Sigmoid colon (tissue), 4 donors: ENCODE results near the gene TBC1D8.

ENCODE experiments used
- POLR2A ChIP-seq, 2 donors: fragments of 450-650 bp; IDR thresholded peaks; one replicate each; pipeline ENCODE4 v1.6.1; 2016; ENCODE audit warnings: antibody characterized with exemption in 2 of 2, mild to moderate bottlenecking in 2 of 2, moderate library complexity in 2 of 2
- POLR2AphosphoS5 ChIP-seq, 4 donors: sonication (generic); formaldehyde crosslinking; IDR thresholded peaks; one replicate each; pipeline ENCODE4 v1.6.1; 2017; ENCODE audit warnings: antibody characterized with exemption in 4 of 4
- TF ChIP-seq, protein P1 (sequence below), 4 experiments: fragments of 450-650 bp in 3 of 4; fragments of 200-600 bp in 1 of 4; IDR thresholded peaks; one replicate each; pipeline ENCODE4 v1.5.1; 2016 to 2019; ENCODE audit warnings: antibody characterized with exemption in 4 of 4, mild to moderate bottlenecking in 3 of 4, moderate library complexity in 2 of 4

DNA sequence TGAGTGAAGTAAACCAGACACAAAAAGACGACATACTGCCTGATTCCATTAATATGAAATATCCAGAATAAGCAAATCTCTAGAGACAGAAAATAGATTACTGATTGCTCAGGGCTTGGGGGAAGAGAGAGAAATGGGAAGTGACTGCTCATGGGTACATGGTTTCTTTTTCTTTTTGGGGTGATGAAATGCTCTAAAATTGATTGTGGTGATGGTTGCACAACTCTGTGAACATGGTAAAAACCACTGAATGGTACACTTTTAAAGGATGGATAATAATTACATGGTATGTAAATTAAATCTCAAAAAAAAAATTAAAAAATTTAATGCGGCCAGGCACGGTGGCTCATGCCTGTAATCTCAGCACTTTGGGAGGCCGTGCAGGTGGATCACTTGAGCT is 109.8 kb downstream of the TBC1D8 start:
- no peak for TF ChIP-seq POLR2AphosphoS5 (IDR thresholded peaks at IDR 0.05)
- TF ChIP-seq, protein P1, sequence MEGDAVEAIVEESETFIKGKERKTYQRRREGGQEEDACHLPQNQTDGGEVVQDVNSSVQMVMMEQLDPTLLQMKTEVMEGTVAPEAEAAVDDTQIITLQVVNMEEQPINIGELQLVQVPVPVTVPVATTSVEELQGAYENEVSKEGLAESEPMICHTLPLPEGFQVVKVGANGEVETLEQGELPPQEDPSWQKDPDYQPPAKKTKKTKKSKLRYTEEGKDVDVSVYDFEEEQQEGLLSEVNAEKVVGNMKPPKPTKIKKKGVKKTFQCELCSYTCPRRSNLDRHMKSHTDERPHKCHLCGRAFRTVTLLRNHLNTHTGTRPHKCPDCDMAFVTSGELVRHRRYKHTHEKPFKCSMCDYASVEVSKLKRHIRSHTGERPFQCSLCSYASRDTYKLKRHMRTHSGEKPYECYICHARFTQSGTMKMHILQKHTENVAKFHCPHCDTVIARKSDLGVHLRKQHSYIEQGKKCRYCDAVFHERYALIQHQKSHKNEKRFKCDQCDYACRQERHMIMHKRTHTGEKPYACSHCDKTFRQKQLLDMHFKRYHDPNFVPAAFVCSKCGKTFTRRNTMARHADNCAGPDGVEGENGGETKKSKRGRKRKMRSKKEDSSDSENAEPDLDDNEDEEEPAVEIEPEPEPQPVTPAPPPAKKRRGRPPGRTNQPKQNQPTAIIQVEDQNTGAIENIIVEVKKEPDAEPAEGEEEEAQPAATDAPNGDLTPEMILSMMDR (IDR thresholded peaks at IDR 0.05) = no peak
- no peak for TF ChIP-seq POLR2A (IDR thresholded peaks at IDR 0.05)
